NCI-H748 treated with DMSO at 0.1 percent for 48 hours (cell line): ENCODE measurements around the gene PPT2.
"Not testable (repeated sequence)": the region's sequence is repeated elsewhere in the genome, so short reads cannot be mapped to it uniquely, and the experiment has no call there.

ENCODE experiments used
- DNase-seq: peaks from one replicate; lab custom pipeline; 2025; lab: John Stamatoyannopoulos, UW

The PPT2 gene

GRCh38 chr6:32189742-32190053 lies 35.8 kb downstream of the PPT2 start:
- DNase-seq = no peak

- DNase-seq = peak; percentile 94
Observed at GRCh38 chr6:32190054-32190851, 36.3 kb downstream of the PPT2 start, which contains the start of gene PBX2. Gene PBX2 (minus strand): TSS chr6:32190202. CDS start chr6:32189915, 287 bp downstream.

- no peak for DNase-seq
Observed at GRCh38 chr6:32190911-32191677, 37.2 kb downstream of the PPT2 start.

GRCh38 chr6:32191696-32192607 lies 38.0 kb downstream of the PPT2 start:
- no peak for DNase-seq

GRCh38 chr6:32192608-32193039 lies 38.7 kb downstream of the PPT2 start, which contains the start of gene GPSM3:
Gene GPSM3 (minus strand): TSS chr6:32192643. CDS start chr6:32192513, 130 bp downstream.
- no peak for DNase-seq

- DNase-seq = not testable (repeated sequence)
Observed at GRCh38 chr6:32193096-32193495, 39.2 kb downstream of the PPT2 start.

- DNase-seq = no peak
Observed at GRCh38 chr6:32194388-32194787, 40.4 kb downstream of the PPT2 start.

GRCh38 chr6:32194825-32195651 lies 41.1 kb downstream of the PPT2 start:
- DNase-seq = no peak

- DNase-seq = peak; percentile 97
Observed at GRCh38 chr6:32195652-32195901, 41.6 kb downstream of the PPT2 start.

GRCh38 chr6:32195902-32196681 lies 42.2 kb downstream of the PPT2 start:
- peak; percentile 88 for DNase-seq

GRCh38 chr6:32196682-32197616 lies 43.0 kb downstream of the PPT2 start:
- DNase-seq = peak; percentile 58

- no peak for DNase-seq
Observed at GRCh38 chr6:32198345-32198696, 44.4 kb downstream of the PPT2 start.

GRCh38 chr6:32198866-32199265 lies 44.9 kb downstream of the PPT2 start:
- DNase-seq = no peak

- DNase-seq = no peak
Observed at GRCh38 chr6:32200711-32201475, 47.0 kb downstream of the PPT2 start.

- no peak for DNase-seq
Observed at GRCh38 chr6:32202186-32202585, 48.2 kb downstream of the PPT2 start.

- DNase-seq = no peak
Observed at GRCh38 chr6:32203426-32204267, 49.7 kb downstream of the PPT2 start.

GRCh38 chr6:32204268-32204715 lies 50.4 kb downstream of the PPT2 start:
- no peak for DNase-seq

GRCh38 chr6:32208996-32209395 lies 55.1 kb downstream of the PPT2 start:
- no peak for DNase-seq
